AG09319 (cell line): Measurements from ENCODE around the gene PPIL3.

Experiments used
- DNase-seq: peaks from one replicate; pipeline ENCODE4 v3.0.0-alpha.2; 2010; ENCODE audit warnings: low read depth; ENCODE audit errors: extremely low read depth
- CTCF ChIP-seq: IDR thresholded peaks from 2 replicates; pipeline ENCODE4 v1.5.1; 2011; ENCODE audit warnings: low read depth, mild to moderate bottlenecking, inconsistent platforms, low read length, moderate library complexity

The PPIL3 gene

GRCh38 chr2:200828572-200829257 lies 60.2 kb downstream of the PPIL3 start:
- DNase-seq, result no peak
- TF ChIP-seq CTCF, result no peak

GRCh38 chr2:200828104-200828503 lies 60.8 kb downstream of the PPIL3 start:
- TF ChIP-seq CTCF, result no peak
- no peak for DNase-seq

- no peak for DNase-seq
- no peak for TF ChIP-seq CTCF
Measured at GRCh38 chr2:200821686-200822245, 67.1 kb downstream of the PPIL3 start.
